IPS DF 6.9 (cell line): ENCODE data around the gene CEP104.

Experiments used
- DNase-seq: peaks from one replicate; pipeline ENCODE4 v3.0.0-alpha.2; 2013; ENCODE audit warnings: low read depth, low spot score
- H3K27ac ChIP-seq: one replicate; pipeline ENCODE4 v1.5.1; 2013; ENCODE audit warnings: low read length, control low read depth
- H3K27me3 ChIP-seq: 2 replicates; pipeline ENCODE4 v1.6.1; 2013; ENCODE audit warnings: mild to moderate bottlenecking, low read length; ENCODE audit not compliant: control insufficient read depth, insufficient read depth
- H3K36me3 ChIP-seq: 2 replicates; pipeline ENCODE4 v1.6.1; 2013; ENCODE audit warnings: low read length; ENCODE audit not compliant: control insufficient read depth, insufficient read depth
- H3K4me1 ChIP-seq: 2 replicates; pipeline ENCODE4 v1.6.1; 2013; ENCODE audit warnings: low read length; ENCODE audit not compliant: control insufficient read depth, insufficient read depth
- H3K4me3 ChIP-seq: 2 replicates; pipeline ENCODE4 v1.5.1; 2013; ENCODE audit warnings: mild to moderate bottlenecking, low read length
- H3K9me3 ChIP-seq: 2 replicates; pipeline ENCODE4 v1.6.1; 2013; ENCODE audit warnings: low read length, inconsistent platforms; ENCODE audit not compliant: control insufficient read depth, insufficient read depth
- WGBS: extraction: QIAGEN DNeasy Blood & Tissue Kit; methylation state at CpG from one replicate; pipeline ENCODE4 v1.1.7; 2013; ENCODE audit warnings: mixed read lengths, missing lambda C conversion rate; ENCODE audit not compliant: insufficient read length, insufficient coverage; 5-methylcytosine and 5-hydroxymethylcytosine counted together

Gene CEP104

GRCh38 chr1:3772715-3773571 is 84.1 kb downstream of the CEP104 start, which contains the start of gene SMIM1:
TSS of gene SMIM1 (plus strand) at chr1:3772749. CDS start at chr1:3775374, 2,625 bp downstream.
- no peak within 1 kb of the TSS for H3K27ac ChIP-seq
- H3K4me3 ChIP-seq = peak within 1 kb of the TSS; percentile 52; the same call in 1 of the 2 replicates
- H3K4me1 ChIP-seq = peaks cover 16% of the 10 kb centered on the region
- no CpG with 5 or more reads among the region's 55 CpGs for WGBS
- no peak for DNase-seq
- no peaks in the 10 kb centered on the region; the same call in 1 of the 2 replicates for H3K36me3 ChIP-seq
- H3K9me3 ChIP-seq = no peaks in the 10 kb centered on the region
- H3K27me3 ChIP-seq = no peaks in the 10 kb centered on the region

- no peak overlapping the region for H3K27ac ChIP-seq
- H3K4me3 ChIP-seq = peak overlapping the region; percentile 52; the same call in 1 of the 2 replicates
- H3K27me3 ChIP-seq = no peaks in the 10 kb centered on the region
- no peaks in the 10 kb centered on the region for H3K9me3 ChIP-seq
- WGBS = no CpG with 5 or more reads among the region's 61 CpGs
- peaks cover 16% of the 10 kb centered on the region for H3K4me1 ChIP-seq
- DNase-seq = peak; percentile 74
- H3K36me3 ChIP-seq = no peaks in the 10 kb centered on the region; the same call in 1 of the 2 replicates
These were observed 84.8 kb downstream of the CEP104 start for GRCh38 chr1:3772027-3772714.

DNA sequence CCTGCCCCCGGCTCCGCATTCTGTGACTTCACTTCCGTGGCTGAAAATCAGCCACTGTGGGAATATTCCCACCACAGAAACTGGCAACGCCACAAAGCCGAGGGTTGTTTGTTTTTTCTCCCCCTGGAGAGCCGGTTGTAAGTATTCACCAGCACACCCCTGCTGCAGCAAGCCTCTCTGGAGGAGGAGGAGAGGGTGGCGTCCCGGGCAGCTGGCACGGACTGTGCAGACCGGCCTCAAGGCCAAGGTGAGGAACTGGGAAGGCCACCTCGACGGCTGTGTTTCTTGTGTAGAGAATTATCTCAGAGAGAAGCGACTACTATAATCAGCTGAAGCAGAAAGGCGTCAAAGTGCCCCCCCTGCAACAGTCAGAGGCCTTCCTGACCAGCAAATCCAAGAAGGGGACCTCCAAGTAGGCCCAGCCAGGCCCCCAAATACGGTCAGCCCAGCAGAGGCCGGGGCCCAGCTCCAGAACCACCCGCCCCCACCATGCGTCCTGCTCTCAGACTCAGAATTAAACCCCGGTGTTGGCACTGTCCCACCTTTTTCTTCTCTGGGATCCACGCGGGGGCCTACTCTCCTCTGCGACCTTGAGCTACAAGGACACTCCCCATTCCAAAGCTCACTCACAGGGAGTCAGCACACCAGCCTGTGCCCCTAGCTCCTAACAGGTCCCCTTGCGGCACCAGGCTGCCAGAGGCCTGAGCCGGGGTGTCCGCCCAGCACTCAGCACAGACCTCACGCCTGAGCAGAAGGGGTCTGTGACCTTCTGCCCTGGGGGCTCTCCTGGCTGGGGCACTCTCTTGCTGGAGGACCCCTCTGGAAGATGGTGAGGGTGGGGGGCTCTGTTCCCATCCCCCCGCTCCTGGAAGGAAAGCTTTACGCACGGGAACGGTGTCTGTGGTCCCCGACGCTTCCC is 85.6 kb downstream of the CEP104 start:
- no peaks in the 10 kb centered on the region; the same call in 1 of the 2 replicates for H3K36me3 ChIP-seq
- H3K27ac ChIP-seq = no peak overlapping the region
- no peak for DNase-seq
- H3K4me3 ChIP-seq = peak overlapping the region; percentile 52; the same call in 1 of the 2 replicates
- H3K9me3 ChIP-seq = no peaks in the 10 kb centered on the region
- H3K4me1 ChIP-seq = peaks cover 15% of the 10 kb centered on the region
- WGBS = no CpG with 5 or more reads among the region's 32 CpGs
- H3K27me3 ChIP-seq = no peaks in the 10 kb centered on the region

DNA sequence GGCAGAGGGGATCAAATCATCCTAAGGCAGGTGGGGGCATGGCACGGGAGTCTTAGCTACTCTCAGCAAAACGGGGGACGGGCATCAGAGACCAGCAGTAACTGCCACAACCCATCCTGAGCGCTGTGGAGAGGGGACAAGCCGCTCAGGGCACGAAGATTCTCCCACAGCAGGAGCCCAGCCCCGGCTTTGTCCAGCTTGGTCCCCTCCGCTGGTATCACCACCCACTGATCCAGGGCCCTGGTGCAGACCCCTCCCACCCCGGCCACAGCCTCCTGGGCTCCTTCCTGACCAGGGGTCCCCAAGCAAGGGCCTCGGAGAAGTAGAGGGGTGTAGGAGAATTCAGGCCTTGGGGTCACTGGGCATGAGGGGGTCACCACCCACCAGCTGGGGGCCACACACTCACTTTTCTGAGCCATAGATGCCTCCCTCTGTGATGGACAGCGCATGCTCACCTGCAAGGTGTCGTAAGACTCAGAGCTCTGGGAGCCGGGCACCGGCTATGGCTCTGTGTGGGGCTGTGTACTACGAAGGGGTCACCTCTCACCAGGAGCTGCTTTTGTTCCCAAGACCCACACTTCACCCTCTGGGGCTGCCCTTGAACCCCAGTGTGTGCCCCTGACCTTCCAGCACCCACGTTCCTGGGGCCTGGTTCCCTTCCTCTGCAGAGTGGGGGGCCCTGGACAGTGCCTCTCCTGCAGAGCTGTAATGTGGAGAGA is 86.8 kb downstream of the CEP104 start:
- H3K27me3 ChIP-seq = no peaks in the 10 kb centered on the region
- WGBS = no CpG with 5 or more reads among the region's 16 CpGs
- no peak overlapping the region for H3K4me3 ChIP-seq
- DNase-seq = no peak
- peaks cover 8% of the 10 kb centered on the region for H3K4me1 ChIP-seq
- H3K36me3 ChIP-seq = no peaks in the 10 kb centered on the region
- H3K27ac ChIP-seq = no peak overlapping the region
- H3K9me3 ChIP-seq = no peaks in the 10 kb centered on the region

DNA sequence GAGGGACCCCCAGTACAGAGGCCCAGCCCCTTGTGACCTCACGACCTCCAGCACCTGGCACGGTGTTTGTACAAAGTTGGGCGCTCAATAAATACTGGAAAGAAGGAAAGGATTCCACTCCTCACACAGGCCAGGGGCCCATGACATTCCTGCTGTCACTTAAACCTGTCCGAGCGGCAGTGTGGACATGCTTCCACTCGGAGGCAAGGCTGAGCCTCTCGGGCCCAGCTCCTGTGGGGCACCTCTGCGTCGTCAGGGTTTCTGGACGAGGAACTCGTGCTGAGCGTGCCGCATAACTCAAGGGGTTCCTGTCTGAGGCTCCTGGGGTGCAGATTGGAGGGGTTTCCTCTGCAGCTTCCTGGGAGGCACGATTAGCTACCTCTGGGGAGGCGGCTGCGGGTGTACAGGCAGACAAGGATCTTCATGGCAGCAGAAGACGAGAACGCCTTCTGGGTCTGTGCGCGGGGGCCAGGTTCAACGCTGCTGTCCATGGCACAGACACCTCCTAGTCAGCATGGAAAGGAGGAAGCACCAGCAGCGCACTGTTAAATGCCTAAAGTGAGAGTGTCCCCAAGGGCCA is 88.1 kb downstream of the CEP104 start:
- DNase-seq = no peak
- no peaks in the 10 kb centered on the region for H3K27me3 ChIP-seq
- no peak overlapping the region for H3K4me3 ChIP-seq
- peaks cover 7% of the 10 kb centered on the region; the same call in 1 of the 2 replicates for H3K4me1 ChIP-seq
- no CpG with 5 or more reads among the region's 22 CpGs for WGBS
- H3K27ac ChIP-seq = no peak overlapping the region
- no peaks in the 10 kb centered on the region for H3K36me3 ChIP-seq
- no peaks in the 10 kb centered on the region for H3K9me3 ChIP-seq

- no peak overlapping the region for H3K4me3 ChIP-seq
- H3K27me3 ChIP-seq = no peaks in the 10 kb centered on the region
- no CpG with 5 or more reads among the region's 17 CpGs for WGBS
- no peak overlapping the region for H3K27ac ChIP-seq
- no peaks in the 10 kb centered on the region for H3K9me3 ChIP-seq
- H3K4me1 ChIP-seq = peaks cover 3% of the 10 kb centered on the region; the same call in 1 of the 2 replicates
- no peaks in the 10 kb centered on the region for H3K36me3 ChIP-seq
- DNase-seq = no peak
These were observed 89.6 kb downstream of the CEP104 start for GRCh38 chr1:3767328-3767925.

DNA sequence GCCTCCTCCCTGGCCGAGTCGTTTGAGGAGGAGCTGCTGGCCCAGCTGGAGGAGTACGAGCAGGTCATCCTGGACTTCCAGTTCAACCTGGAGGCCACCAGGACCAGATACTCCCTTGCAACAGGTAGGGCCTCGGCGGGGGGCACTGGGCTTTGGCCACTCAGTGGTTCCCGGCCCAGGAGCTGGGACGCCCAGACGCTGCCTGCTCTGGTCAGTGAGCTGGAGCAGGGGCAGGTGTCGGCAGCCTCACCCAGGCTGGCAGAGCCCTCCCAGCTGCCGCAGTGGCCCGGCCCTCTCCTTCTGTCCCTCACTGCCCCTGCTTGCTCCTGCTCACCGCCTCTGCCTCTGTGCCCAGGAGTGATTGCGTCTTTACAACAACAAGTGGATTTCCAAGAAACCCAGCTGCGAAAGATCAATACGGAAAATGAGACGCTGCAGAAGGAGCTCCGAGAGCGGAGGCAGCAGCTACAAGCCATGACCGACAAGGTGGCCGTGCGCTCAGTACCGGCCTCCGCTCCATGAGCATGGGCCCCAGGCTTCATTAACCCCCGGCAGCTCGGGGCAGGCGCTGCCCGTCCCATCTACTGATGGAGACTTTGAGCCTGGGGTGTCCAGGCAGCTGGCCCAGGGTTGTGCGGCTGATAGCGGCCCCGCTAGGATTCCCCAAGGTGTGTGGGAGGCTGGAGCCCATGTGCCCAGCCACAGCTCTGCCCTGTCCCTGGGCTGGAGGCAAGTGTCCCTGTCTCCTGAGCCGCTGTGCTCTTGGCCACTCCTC is 93.5 kb downstream of the CEP104 start:
- DNase-seq = no peak
- H3K36me3 ChIP-seq = no peaks in the 10 kb centered on the region
- WGBS = no CpG with 5 or more reads among the region's 31 CpGs
- H3K27me3 ChIP-seq = no peaks in the 10 kb centered on the region
- H3K4me3 ChIP-seq = no peak overlapping the region
- no peaks in the 10 kb centered on the region for H3K4me1 ChIP-seq
- H3K27ac ChIP-seq = no peak overlapping the region
- no peaks in the 10 kb centered on the region; the same call in 1 of the 2 replicates for H3K9me3 ChIP-seq

DNA sequence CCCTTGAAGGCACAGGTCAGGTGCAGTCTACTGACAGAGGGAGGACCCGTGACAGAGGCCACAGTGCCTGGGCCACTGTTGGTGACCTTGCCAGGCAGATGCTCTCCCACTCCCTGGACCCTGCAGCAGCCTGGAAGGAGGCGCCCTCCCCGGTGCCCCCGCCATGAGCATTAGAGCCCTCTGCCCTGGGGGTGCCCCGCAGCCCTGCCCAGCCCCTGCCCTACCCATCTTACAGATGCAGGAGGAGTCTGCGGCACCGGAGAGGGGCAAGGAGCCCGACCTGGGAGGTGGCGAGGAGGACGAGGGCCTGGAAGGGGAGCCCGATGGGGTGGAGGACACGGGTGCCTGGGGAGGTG is 94.2 kb downstream of the CEP104 start:
- no CpG with 5 or more reads among the region's 12 CpGs for WGBS
- H3K27ac ChIP-seq = no peak overlapping the region

More for the DNA sequence above, 94.2 kb downstream of the CEP104 start:
- no peak for DNase-seq
- Histone ChIP-seq H3K27me3 (no peaks in the 10 kb centered on the region), H3K9me3 (no peaks in the 10 kb centered on the region; the same call in 1 of the 2 replicates), H3K4me1 (no peaks in the 10 kb centered on the region), H3K36me3 (no peaks in the 10 kb centered on the region), H3K4me3 (no peak overlapping the region)
